ENCODE measurements around the gene NPAS3. TPM values are rescaled to one million over a fixed set of nuclear protein-coding genes. Genes with fewer than 3 reads are reported as not detected.

NPAS3 gene
- total RNA-seq, 1 experiment from 2014 or later: 0.35 TPM

DNA sequence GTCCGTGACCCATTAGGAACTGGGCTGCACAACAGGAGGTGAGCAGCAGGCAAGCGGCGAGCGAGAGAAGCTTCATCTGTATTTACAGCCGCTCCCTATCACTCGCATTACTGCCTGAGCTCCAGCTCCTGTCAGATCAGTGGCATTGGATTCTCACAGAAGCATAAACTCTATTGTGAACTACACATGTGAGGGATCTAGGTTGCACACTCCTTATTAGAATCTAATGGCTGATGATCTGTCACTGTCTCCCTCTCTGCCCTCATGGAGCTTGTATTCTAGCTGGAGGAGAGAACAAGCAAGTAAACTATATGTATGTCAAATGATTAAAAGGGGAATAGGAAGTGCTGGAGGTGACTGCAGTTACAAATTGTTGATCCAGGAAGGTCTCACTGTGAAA lies 533.1 kb downstream of the NPAS3 start:
- H3K4me1 Mint-ChIP-seq (ENCODE audit: insufficient read depth, unreplicated experiment): no peaks in the 10 kb centered on the region
- DNase-seq (ENCODE audit: unreplicated experiment): no peak
- H3K27me3 Mint-ChIP-seq (ENCODE audit: insufficient read depth, unreplicated experiment): no peaks in the 10 kb centered on the region
- H3K4me3 Mint-ChIP-seq (ENCODE audit: unreplicated experiment): no peak overlapping the region
- POLR2A ChIA-PET: no interaction called here
- H3K27ac Mint-ChIP-seq (ENCODE audit: low read depth, unreplicated experiment): no peak overlapping the region
- intact Hi-C loops (cut with micrococcal nuclease): no loop called here
- CTCF ChIA-PET: interaction anchor here (0.7 kb wide), 1 partner anchor 202 kb away, joined by 3 read pairs; no protein-coding TSS in a partner anchor
- TF ChIP-seq, protein P1, sequence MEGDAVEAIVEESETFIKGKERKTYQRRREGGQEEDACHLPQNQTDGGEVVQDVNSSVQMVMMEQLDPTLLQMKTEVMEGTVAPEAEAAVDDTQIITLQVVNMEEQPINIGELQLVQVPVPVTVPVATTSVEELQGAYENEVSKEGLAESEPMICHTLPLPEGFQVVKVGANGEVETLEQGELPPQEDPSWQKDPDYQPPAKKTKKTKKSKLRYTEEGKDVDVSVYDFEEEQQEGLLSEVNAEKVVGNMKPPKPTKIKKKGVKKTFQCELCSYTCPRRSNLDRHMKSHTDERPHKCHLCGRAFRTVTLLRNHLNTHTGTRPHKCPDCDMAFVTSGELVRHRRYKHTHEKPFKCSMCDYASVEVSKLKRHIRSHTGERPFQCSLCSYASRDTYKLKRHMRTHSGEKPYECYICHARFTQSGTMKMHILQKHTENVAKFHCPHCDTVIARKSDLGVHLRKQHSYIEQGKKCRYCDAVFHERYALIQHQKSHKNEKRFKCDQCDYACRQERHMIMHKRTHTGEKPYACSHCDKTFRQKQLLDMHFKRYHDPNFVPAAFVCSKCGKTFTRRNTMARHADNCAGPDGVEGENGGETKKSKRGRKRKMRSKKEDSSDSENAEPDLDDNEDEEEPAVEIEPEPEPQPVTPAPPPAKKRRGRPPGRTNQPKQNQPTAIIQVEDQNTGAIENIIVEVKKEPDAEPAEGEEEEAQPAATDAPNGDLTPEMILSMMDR (IDR thresholded peaks at IDR 0.05; ENCODE audit: unreplicated experiment): no peak
- no peaks in the 10 kb centered on the region for H3K36me3 Mint-ChIP-seq (ENCODE audit: insufficient read depth, unreplicated experiment)
- BruUV-seq (replicated peaks): no TSS peak
- no peaks in the 10 kb centered on the region for H3K9me3 Mint-ChIP-seq (ENCODE audit: unreplicated experiment)

DNA sequence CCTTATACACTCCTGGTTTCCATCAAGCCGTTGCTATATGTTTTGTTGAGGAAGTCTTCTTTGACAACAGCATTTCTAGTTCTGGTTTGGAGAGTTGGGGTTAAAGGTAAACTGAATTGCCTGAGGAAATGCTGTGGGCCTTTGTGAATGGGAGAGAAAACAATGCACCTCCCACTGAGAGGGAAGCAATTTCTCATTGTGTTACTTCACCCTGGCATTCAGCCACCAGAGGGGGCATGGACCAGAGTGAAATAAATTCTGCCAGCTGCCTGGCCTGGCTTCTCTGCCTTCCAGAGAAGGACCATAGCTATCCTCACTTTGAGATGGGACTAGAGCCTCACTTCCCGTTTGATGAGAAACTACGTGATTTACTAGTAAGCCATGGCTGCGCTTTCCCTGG lies 536.9 kb downstream of the NPAS3 start:
- TF ChIP-seq, protein P1 (IDR thresholded peaks at IDR 0.05; ENCODE audit: unreplicated experiment): peak; percentile 37
- intact Hi-C loops (cut with micrococcal nuclease): no loop called here
- Mint-ChIP-seq H3K36me3 (ENCODE audit: insufficient read depth, unreplicated experiment) (no peaks in the 10 kb centered on the region), H3K4me1 (ENCODE audit: insufficient read depth, unreplicated experiment) (no peaks in the 10 kb centered on the region), H3K27me3 (ENCODE audit: insufficient read depth, unreplicated experiment) (no peaks in the 10 kb centered on the region), H3K4me3 (ENCODE audit: unreplicated experiment) (no peak overlapping the region), H3K9me3 (ENCODE audit: unreplicated experiment) (no peaks in the 10 kb centered on the region), H3K27ac (ENCODE audit: low read depth, unreplicated experiment) (no peak overlapping the region)
- ChIA-PET POLR2A (no interaction called here), CTCF (interaction anchor here (0.6 to 0.9 kb wide), 3 partner anchors 13 to 826 kb away, joined by 3 to 6 read pairs (median 4); no protein-coding TSS in a partner anchor)
- DNase-seq (ENCODE audit: unreplicated experiment): peak; percentile 81
- no TSS peak for BruUV-seq (replicated peaks)

DNA sequence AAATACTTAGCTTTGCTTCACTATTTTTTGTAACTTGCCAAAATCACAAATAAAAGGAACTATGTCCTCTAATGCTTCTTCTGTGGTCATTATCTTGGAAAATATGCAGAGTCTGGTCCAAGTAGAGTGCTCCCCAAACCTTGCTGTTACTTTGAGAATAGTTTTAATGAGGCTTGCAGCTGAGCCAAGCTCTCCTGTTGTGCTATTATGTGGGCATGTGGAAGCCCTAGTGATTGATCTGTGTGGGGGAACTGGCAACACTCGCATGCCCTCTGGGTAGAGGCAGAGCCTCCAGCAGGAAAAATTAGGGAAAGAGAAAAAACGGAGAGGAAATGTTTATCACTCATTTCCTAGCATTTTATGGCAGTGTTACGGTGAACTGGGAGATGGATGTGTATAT lies 539.1 kb downstream of the NPAS3 start:
- POLR2A ChIA-PET: no interaction called here
- Mint-ChIP-seq H3K4me1 (ENCODE audit: insufficient read depth, unreplicated experiment) (no peaks in the 10 kb centered on the region), H3K27ac (ENCODE audit: low read depth, unreplicated experiment) (no peak overlapping the region), H3K9me3 (ENCODE audit: unreplicated experiment) (no peaks in the 10 kb centered on the region), H3K27me3 (ENCODE audit: insufficient read depth, unreplicated experiment) (no peaks in the 10 kb centered on the region), H3K36me3 (ENCODE audit: insufficient read depth, unreplicated experiment) (no peaks in the 10 kb centered on the region), H3K4me3 (ENCODE audit: unreplicated experiment) (no peak overlapping the region)
- BruUV-seq (replicated peaks): no TSS peak
- CTCF ChIA-PET: interaction anchor here (0.6 to 1.4 kb wide), 3 partner anchors 22 to 330 kb away, joined by 3 to 6 read pairs (median 3); no protein-coding TSS in a partner anchor
- TF ChIP-seq, protein P1 (IDR thresholded peaks at IDR 0.05; ENCODE audit: unreplicated experiment): no peak
- no peak for DNase-seq (ENCODE audit: unreplicated experiment)
- intact Hi-C loops (cut with micrococcal nuclease): no loop called here

DNA sequence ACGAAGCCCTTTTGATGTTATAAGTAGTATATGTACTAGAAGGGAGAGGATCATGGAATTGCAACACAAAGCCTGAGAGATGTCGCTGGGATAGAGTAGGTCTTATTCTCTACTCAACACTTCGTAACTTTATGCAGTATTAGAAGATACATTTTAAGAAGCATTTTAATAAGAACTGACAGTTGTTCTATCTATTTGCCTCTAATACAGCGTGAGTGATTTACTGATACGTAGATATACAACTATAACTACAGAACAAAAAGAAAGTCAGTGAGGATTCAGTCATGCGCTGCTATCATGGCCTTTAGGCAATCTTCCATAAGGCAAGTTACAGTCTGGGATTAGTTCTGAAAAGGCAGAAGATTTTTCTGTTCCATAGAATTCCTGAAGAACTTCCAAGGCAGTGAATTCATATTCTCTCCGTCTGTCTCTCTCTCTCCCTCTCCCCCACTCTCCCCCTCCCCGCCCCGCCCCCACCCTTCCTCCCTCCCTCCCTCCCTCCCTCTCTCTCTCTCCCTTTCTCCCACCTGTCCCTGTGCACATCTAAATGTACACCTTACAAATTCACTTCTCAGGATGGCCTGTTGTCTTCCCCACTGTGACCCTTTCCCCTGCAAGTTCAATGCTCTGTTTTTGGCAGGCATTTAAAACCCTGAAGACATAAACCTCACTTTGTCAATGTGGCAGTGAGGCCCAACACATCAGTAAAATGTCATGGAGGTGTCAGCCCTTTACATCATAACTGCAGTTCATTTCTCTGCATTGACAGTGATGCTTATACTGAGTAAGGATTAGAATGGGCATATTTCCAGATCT lies 541.6 kb downstream of the NPAS3 start:
- H3K4me1 Mint-ChIP-seq (ENCODE audit: insufficient read depth, unreplicated experiment): no peaks in the 10 kb centered on the region
- TF ChIP-seq, protein P1 (IDR thresholded peaks at IDR 0.05; ENCODE audit: unreplicated experiment): no peak
- H3K4me3 Mint-ChIP-seq (ENCODE audit: unreplicated experiment): no peak overlapping the region
- no peaks in the 10 kb centered on the region for H3K9me3 Mint-ChIP-seq (ENCODE audit: unreplicated experiment)
- POLR2A ChIA-PET: no interaction called here
- no peaks in the 10 kb centered on the region for H3K27me3 Mint-ChIP-seq (ENCODE audit: insufficient read depth, unreplicated experiment)
- no peaks in the 10 kb centered on the region for H3K36me3 Mint-ChIP-seq (ENCODE audit: insufficient read depth, unreplicated experiment)
- no TSS peak for BruUV-seq (replicated peaks)
- intact Hi-C loops (cut with micrococcal nuclease): no loop called here
- CTCF ChIA-PET: no interaction called here
- H3K27ac Mint-ChIP-seq (ENCODE audit: low read depth, unreplicated experiment): no peak overlapping the region
- DNase-seq (ENCODE audit: unreplicated experiment): no peak
